Measurements from ENCODE around the gene BEAN1. TPM values are rescaled to one million over a fixed set of nuclear protein-coding genes. Genes with fewer than 3 reads are reported as not detected.

Gene BEAN1
- total RNA-seq, 1 experiment from 2014 or later = 1.9 TPM

GRCh38 chr16:66481943-66482390 lies 54.9 kb downstream of the BEAN1 start:
- H3K9me2 ChIP-seq (replicated peaks; ENCODE audit: low read length) = no peaks in the 10 kb centered on the region
- intact Hi-C loops (cut with micrococcal nuclease) = loop anchor here (5.0 kb wide), 1 partner anchor 125 kb away; no protein-coding TSS in a partner anchor
- H3K9me3 ChIP-seq (ENCODE audit: low read length) = no peaks in the 10 kb centered on the region
- H4K20me1 ChIP-seq (ENCODE audit: low read length) = no peaks in the 10 kb centered on the region
- H3K4me2 ChIP-seq (ENCODE audit: low read length) = no peak overlapping the region
- DNase-seq = no peak
- H3K36me3 ChIP-seq (ENCODE audit: low read depth, low read length) = no peaks in the 10 kb centered on the region; the same call in 1 of the 2 replicates
- no peaks in the 10 kb centered on the region for H3K27me3 ChIP-seq (ENCODE audit: low read length)
- H3K4me3 ChIP-seq (ENCODE audit: low read length) = no peak overlapping the region
- BruUV-seq (replicated peaks) = no TSS peak
- ATAC-seq = no peak
- H3F3A ChIP-seq (ENCODE audit: low read length, unreplicated experiment) = no peaks in the 10 kb centered on the region
- ChIA-PET POLR2A (ENCODE audit: unreplicated experiment) (no interaction called here), CTCF (no interaction called here)
- H3K79me2 ChIP-seq (ENCODE audit: low read length) = no peaks in the 10 kb centered on the region
- H2AFZ ChIP-seq (ENCODE audit: low read length) = no peak overlapping the region
- peaks cover 33% of the 10 kb centered on the region for H3K4me1 ChIP-seq (ENCODE audit: insufficient read depth, low read length)
- no peak overlapping the region for H3K27ac ChIP-seq (ENCODE audit: low read length)
- H3K9ac ChIP-seq (ENCODE audit: low read length) = no peak overlapping the region
- TF ChIP-seq EZH2 (IDR thresholded peaks at IDR 0.05; ENCODE audit: low read length, unreplicated experiment) (no peak), CTCF (conservative IDR thresholded peaks at IDR 0.05; ENCODE audit: low read depth, low read length) (no peak), EZH2phosphoT487 (IDR thresholded peaks at IDR 0.05; ENCODE audit: borderline replicate concordance, low read length) (no peak)

DNA sequence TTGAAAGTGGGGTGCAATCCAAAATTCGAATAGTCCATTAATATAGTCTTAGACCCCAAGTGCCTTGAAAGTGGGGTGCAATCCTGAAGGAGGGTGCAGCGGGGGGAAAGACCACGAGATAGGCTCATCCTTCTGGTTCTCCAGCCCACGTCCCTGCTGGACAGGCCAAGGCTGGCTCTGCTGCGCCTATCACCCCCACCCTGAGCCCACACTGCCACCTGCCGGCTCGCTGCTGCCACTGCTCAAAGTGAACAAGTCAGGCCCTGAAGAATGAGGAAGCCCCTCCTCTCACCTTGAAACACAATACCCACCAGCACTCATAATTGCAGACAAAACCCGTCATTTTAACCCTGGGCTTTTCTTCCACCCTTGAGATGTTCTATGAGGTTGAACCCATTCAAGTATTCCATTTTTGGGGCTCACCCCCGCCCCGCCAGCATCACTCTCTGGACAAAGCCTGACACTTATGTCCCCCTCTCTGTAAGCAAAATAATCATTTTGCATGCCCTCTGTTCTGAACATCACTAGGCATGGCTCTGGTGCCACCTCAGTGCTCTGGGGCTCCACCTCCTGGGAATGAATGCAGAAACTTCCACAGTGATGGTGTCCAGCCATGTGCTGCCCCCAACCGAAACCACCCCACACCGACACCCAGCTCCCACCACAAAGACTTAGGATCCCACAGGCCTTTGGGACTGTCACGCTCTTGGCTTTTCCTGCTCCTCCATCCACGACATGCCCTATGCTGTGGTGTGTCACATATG lies 56.8 kb downstream of the BEAN1 start:
- DNase-seq (peak; percentile 76), ATAC-seq (peak; percentile 75)
- Histone ChIP-seq H2AFZ (ENCODE audit: low read length) (no peak overlapping the region), H3K9me2 (replicated peaks; ENCODE audit: low read length) (no peaks in the 10 kb centered on the region), H3K9ac (ENCODE audit: low read length) (no peak overlapping the region), H3K4me1 (ENCODE audit: insufficient read depth, low read length) (peaks cover 32% of the 10 kb centered on the region), H3K4me3 (ENCODE audit: low read length) (no peak overlapping the region), H3K9me3 (ENCODE audit: low read length) (no peaks in the 10 kb centered on the region), H3K36me3 (ENCODE audit: low read depth, low read length) (no peaks in the 10 kb centered on the region; the same call in 1 of the 2 replicates), H3K27ac (ENCODE audit: low read length) (no peak overlapping the region), H3K79me2 (ENCODE audit: low read length) (no peaks in the 10 kb centered on the region), H3K4me2 (ENCODE audit: low read length) (no peak overlapping the region), H3K27me3 (ENCODE audit: low read length) (no peaks in the 10 kb centered on the region), H3F3A (ENCODE audit: low read length, unreplicated experiment) (no peaks in the 10 kb centered on the region), H4K20me1 (ENCODE audit: low read length) (no peaks in the 10 kb centered on the region)
- ChIA-PET CTCF (interaction anchor here (1.4 kb wide), 1 partner anchor 77 kb away, joined by 6 read pairs; no protein-coding TSS in a partner anchor), POLR2A (ENCODE audit: unreplicated experiment) (no interaction called here)
- BruUV-seq (replicated peaks) = no TSS peak
- intact Hi-C loops (cut with micrococcal nuclease) = loop anchor here (1.0 to 5.0 kb wide), 2 partner anchors 78 to 127 kb away; no protein-coding TSS in a partner anchor
- peak; percentile 87 for TF ChIP-seq CTCF (conservative IDR thresholded peaks at IDR 0.05; ENCODE audit: low read depth, low read length)
- no peak for TF ChIP-seq EZH2 (IDR thresholded peaks at IDR 0.05; ENCODE audit: low read length, unreplicated experiment)
- TF ChIP-seq EZH2phosphoT487 (IDR thresholded peaks at IDR 0.05; ENCODE audit: borderline replicate concordance, low read length) = no peak

Measured in PC-3 (cell line).